ENCODE measurements around the gene FBXW2. TPM values are rescaled to one million over a fixed set of nuclear protein-coding genes. Genes with fewer than 3 reads are reported as not detected.

Gene FBXW2
- total RNA-seq, 1 experiment from 2014 or later, result 62.1 TPM

- no peak overlapping the region for H2BK20ac ChIP-seq (ENCODE audit: low read depth, low read length, poor library complexity, severe bottlenecking)
- Mint-ChIP-seq H3K27me3 (ENCODE audit: low read depth) (no peaks in the 10 kb centered on the region), H3K36me3 (ENCODE audit: insufficient read depth in 1 of 3, low read depth in 3 of 3) (peaks cover 33 to 89% (median 60%) of the 10 kb centered on the region in 3 experiments), H3K27ac (no peak overlapping the region), H3K4me3 (no peak overlapping the region), H3K4me1 (peaks cover 0 to 9% of the 10 kb centered on the region in 2 experiments; a peak in 3 of 4 replicates), H3K9me3 (no peaks in the 10 kb centered on the region)
- H3K14ac ChIP-seq (ENCODE audit: insufficient read depth, low read length), result no peak overlapping the region
- H3K27me3 ChIP-seq (ENCODE audit: insufficient read depth, low read length), result no peaks in the 10 kb centered on the region
- H3K27ac ChIP-seq (ENCODE audit: insufficient read length, low read depth, low read length), result no peak overlapping the region
- TF ChIP-seq CTCF (conservative IDR thresholded peaks at IDR 0.05), result no peak
- no peaks in the 10 kb centered on the region for H3K9me3 ChIP-seq (ENCODE audit: control insufficient read depth, low read depth, low read length)
- H3K4ac ChIP-seq (ENCODE audit: low read depth, low read length), result no peak overlapping the region
- H2BK15ac ChIP-seq (ENCODE audit: low read depth, low read length), result no peak overlapping the region
- no peak overlapping the region for H3K56ac ChIP-seq (ENCODE audit: insufficient read length, low read depth, low read length)
- H3K79me1 ChIP-seq (ENCODE audit: insufficient read depth, low read depth, low read length, poor library complexity, severe bottlenecking), result no peaks in the 10 kb centered on the region
- H3K4me2 ChIP-seq (ENCODE audit: insufficient read depth, insufficient read length, low read length), result no peak overlapping the region
- no peak overlapping the region for H3K18ac ChIP-seq (ENCODE audit: insufficient read length, low read depth, low read length)
- H2BK12ac ChIP-seq (ENCODE audit: insufficient read length, low read depth, low read length), result no peak overlapping the region
- no peak overlapping the region for H2BK120ac ChIP-seq (ENCODE audit: low read depth, low read length, poor library complexity, severe bottlenecking)
- no peaks in the 10 kb centered on the region for H4K20me1 ChIP-seq (ENCODE audit: control insufficient read depth, insufficient read depth, insufficient read length)
- no peaks in the 10 kb centered on the region for H3K79me2 ChIP-seq (ENCODE audit: insufficient read depth, low read length)
- H3K4me1 ChIP-seq (ENCODE audit: insufficient read depth, low read length), result no peaks in the 10 kb centered on the region
- H2AFZ ChIP-seq (ENCODE audit: low read length), result no peak overlapping the region
- H3T11ph ChIP-seq (ENCODE audit: low read length), result no peak overlapping the region
- H3K23me2 ChIP-seq (ENCODE audit: insufficient read length, low read depth, low read length, poor library complexity, severe bottlenecking), result no peaks in the 10 kb centered on the region
- WGBS (ENCODE audit: extremely low coverage, insufficient read length, low lambda C conversion rate), result no CpG with 5 or more reads among the region's 1 CpG
- no peak overlapping the region for H3K23ac ChIP-seq (ENCODE audit: insufficient read length, low read depth, low read length)
- H3K9ac ChIP-seq (ENCODE audit: extremely low read depth, insufficient read length, low read length), result no peak overlapping the region
- H4K8ac ChIP-seq (replicated peaks; ENCODE audit: insufficient read length, low read depth, low read length), result no peak overlapping the region
- DNase-seq, result no peak
- no peak overlapping the region for H2BK5ac ChIP-seq (ENCODE audit: insufficient read length, low read length)
- no peak overlapping the region for H2AK5ac ChIP-seq (ENCODE audit: insufficient read length, low read length)
- H4K5ac ChIP-seq (ENCODE audit: insufficient read length, low read depth, low read length), result no peak overlapping the region
- H4K91ac ChIP-seq (ENCODE audit: insufficient read length, low read depth, low read length), result no peak overlapping the region
Observed at GRCh38 chr9:120765910-120766425, 27.2 kb downstream of the FBXW2 start.

All from H9 (cell line).